PC-3 (cell line): Measurements from ENCODE around the gene RPS26.

Source experiments
- CTCF ChIP-seq: fragments of 300-600 bp; sonication (generic); conservative IDR thresholded peaks from 2 replicates; pipeline ENCODE4 v1.5.1; 2017; ENCODE audit warnings: antibody characterized with exemption, low read depth, mild to moderate bottlenecking, low read length
- EZH2 ChIP-seq: fragments of 300-600 bp; sonication (generic); IDR thresholded peaks from one replicate; pipeline ENCODE4 v1.6.1; 2017; ENCODE audit warnings: antibody characterized with exemption, mild to moderate bottlenecking, low read length; ENCODE audit not compliant: unreplicated experiment

GRCh38 chr12:56082967-56083366 is 41.2 kb downstream of the RPS26 start:
- no peak for TF ChIP-seq CTCF
- no peak for TF ChIP-seq EZH2
